ENCODE data around the gene SPSB1.

Gene SPSB1

DNA sequence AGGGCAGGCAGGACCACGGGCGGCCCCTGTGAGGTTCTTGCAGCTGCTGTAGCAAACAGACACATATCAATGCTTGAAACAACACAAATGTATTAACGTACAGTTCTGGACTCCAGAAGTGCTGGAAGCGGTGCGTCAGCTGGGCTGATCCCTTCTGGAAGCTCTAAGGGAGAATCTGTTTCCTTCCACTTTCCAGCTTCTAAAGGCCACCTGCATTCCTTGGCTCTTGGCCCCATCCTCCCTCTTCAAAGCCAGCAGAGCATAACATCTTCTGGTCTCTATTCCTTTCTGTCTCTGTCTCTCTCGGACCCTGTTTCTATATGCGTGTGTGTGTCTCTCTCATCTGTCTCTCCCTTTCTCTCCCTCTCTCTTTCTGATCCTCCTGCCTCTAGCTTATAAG, 102.3 kb downstream of the SPSB1 start:
- DNase-seq (ENCODE audit: low spot score), result no peak

DNA sequence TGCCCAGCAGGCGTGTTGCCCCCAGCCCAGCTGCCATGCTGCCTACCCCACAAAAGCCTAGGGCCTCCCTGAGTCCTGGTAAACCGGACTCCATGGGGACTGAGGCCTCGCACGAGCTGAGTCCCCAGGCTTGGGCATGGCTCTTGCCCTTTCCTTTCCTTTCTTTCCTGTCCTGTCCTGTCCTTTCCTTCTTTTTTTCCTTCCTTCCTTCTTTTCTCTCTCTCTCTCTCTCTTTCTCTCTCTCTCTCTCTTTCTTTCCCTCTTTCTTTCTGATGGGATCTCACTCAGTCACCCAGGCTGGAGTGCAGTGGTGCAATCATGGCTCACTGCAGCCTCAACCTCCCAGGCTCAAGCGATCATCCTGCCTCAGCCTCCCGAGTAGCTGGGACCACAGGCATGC, 104.4 kb downstream of the SPSB1 start:
- no peak for DNase-seq (ENCODE audit: low spot score)

DNA sequence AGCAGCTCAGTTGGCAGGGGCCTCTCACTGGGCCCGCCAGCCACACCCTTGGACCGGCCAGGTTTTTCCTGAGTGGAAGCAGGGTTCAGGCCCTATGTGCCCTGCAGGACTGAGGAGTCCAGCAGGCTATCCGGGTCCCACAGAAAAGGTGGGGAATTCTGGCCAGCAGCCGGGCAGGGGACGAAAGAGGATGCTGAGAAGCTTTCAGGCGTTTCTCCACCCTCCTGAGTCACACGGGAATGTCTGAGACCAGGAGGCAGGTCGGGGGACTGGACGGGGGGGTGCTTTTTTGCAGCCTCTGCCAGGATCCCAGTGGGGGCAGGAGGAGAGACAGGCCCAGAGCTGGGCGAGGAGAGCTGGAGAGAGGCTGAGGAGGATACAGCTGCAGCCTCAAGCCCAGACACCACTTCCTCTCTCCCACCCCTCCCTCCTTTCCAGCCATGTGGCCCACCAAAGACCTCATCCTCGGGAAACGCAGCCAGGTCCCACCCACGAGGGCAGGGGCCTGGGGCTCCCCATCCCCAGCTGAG, 105.4 kb downstream of the SPSB1 start:
- no peak for DNase-seq (ENCODE audit: low spot score)

DNA sequence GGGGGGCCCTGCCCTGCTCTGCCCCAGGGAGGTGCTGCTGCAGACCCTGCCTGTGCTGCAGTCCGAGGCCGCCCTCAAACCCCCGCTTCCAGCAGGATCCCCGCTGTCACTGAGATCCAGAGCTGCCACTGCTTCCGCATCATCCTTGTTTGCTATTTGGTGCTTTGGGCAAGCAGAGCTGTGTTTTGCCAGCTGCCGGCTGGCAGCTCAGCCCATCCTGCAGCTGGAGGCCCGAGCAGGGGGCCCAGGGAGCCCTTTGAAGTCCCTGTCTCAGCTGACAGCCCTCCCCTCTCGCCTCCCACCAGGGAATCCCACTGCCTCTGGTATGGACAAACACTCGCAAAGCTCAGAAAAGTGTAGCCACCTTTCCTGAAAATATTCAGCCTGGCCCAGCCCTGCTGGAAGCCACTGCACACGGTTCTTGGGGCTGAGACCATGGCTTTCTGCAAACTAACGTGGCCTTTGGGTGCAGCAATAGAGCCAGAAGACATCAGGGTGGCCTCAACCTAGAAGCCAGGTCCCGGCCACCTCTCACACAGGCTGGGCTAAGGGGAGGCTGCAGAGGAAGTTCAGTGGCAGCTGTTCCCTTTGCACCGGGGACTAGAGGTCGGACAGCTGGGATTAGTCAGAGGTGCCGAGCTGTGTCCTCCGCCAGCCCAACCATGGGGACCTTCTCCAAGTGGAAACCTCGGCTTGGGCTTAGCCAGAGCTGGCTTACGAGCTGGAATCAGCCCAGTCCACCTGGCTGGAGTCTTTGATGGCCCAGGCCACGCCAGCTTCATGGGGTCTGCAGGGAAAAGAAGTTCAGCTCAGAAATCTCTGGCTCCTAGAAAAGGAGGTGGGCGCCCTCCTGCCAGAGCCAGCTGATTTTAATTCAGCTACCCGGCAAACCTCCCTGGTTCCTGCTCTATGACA, 107.1 kb downstream of the SPSB1 start:
- DNase-seq (ENCODE audit: low spot score), result no peak

DNA sequence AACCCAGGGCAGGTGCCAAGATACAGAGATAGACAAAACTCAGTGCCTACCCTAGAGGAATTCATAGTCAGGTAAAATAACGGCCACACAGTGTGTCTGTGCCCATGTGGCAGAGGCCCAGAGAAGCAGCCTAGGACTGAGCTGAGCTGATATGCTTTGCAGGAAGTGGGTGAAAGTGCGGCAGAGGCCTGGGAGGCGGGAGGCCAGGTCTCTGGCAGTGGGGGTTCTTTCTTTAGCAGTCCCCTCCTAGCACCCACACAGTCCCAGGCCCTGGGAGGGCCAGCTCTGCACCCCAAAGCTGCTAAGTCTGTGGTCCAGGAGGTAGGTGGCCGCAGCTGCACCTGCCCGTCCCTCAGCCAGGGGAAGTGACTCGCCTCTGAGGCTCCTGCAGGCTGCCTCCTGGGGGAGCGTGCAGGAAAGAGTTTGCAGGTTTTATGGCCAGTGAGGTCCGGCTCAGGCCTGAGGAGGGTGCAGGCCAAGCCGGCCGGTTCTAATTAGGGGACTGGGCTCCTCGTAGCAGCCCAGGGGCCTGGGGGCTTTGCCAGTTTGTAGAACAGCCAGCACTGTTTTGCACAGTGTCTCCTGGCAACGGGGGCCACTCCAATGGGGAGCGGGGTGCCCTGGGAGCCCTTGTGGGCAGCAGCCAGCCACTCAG, 107.9 kb downstream of the SPSB1 start:
- no peak for DNase-seq (ENCODE audit: low spot score)

DNA sequence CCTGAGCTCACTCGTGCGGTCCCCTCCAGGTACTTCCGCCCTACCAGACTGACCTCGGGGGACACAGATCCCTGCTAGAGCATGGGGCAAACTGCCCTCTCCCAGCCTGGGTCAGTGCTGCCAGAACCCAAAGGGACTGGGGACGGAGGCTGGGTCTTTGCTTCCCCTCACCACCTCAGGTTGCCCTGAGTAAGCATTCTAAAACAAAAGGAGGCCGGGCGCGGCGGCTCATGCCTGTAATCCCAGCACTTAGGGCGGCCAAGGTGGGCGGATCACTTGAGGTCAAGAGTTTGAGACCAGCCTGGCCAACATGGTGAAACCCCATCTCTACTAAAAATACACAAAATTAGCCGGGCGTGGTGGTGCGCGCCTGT, 108.4 kb downstream of the SPSB1 start:
- DNase-seq (ENCODE audit: low spot score), result no peak

DNA sequence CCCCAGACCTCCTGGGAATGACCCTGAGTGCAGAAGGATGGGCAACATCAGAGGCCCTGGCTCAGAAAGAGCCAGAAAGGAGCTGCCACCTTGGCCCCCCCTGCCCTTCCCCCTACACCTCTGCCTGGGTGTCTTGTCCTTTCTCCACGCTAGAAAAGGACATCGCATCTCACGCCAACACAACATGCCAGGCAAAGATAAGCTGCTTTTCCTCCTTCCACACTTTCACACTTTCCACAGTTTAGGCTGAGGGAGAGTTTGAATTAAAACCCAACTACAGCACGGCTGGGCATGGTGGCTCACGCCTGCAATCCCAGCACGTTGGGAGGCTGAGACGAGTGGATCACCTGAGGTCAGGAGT, 109.5 kb downstream of the SPSB1 start:
- no peak for DNase-seq (ENCODE audit: low spot score)

DNA sequence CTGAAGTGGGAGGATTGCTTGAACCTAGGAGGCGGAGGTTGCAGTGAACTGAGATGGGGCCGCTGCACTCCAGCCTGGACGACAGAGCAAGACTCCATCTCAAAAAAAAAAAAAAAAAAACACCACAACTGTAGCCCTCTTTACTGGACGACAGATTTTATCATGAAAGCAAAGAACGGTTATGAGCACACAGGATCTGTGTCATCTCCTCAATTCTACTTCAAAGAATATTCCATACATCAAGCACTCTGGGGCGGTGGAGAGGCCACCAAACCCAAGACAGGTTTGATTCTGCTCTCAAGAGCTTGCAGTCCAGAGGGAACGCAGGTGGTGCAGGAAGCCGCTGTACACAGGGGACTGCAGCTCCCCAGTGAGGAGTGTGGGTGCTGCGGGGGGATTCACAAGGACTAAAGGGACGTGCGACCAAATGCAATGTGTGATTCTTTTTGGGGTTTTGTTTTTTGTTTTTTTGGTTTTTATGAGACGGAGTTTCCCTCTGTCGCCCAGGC, 110.1 kb downstream of the SPSB1 start:
- DNase-seq (ENCODE audit: low spot score), result no peak

DNA sequence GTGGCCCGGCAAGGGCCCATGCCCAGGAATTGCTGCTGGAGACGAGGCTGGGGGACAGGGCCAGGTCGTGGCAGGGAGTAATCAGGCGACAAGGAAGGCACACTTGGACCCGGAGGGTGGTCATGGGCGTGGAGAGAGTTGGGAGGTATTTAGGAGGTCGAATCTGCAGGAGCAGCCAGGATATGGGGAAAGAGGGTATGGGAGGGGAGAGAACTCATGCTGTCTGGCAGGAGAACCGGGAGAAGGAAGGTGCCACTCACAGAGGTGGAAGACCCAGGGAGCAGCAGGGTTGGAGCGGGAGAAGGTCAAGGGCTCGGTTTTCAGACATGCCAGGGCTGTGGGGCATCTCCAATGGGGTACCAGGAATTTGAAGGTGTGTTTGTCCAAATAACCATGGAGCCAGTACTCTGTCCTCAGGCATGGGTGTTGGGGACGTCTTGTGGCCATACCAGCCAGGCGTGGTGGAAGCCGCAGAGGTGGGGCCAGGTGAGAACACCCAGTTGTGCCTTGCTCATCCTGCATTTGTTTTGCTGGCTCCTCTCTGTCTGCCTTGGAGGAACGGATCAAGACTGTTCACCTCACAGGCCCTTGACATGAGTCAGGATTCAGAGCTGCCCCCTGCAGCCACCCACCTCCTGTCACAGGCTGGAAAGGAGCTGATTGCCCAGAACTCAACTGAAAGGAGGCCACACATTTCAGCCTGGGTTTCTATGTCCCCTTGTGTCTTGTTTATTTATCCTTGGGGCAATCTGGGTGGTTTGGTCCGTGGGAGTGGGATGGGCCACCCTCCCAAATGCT, 111.6 kb downstream of the SPSB1 start:
- no peak for DNase-seq (ENCODE audit: low spot score)

DNA sequence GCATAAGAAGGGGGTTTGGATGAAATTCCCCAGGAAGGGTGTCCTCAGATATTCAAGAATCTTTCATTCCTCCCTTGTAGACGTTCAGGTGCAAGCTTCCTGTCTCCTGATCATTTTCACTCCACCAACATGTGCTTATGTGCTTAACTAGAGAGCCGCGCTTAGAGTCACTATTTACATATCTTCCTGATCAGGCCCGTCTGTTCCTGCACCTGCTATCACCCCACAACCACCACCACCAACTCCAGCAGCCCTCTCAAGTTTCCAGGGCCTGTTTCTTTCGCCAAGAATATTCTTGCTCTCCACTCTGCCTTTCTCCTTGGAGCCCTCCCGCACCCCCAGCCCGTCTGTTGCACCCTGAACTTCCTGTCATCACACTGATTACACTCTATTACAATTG, 113.4 kb downstream of the SPSB1 start:
- no peak for DNase-seq (ENCODE audit: low spot score)

DNA sequence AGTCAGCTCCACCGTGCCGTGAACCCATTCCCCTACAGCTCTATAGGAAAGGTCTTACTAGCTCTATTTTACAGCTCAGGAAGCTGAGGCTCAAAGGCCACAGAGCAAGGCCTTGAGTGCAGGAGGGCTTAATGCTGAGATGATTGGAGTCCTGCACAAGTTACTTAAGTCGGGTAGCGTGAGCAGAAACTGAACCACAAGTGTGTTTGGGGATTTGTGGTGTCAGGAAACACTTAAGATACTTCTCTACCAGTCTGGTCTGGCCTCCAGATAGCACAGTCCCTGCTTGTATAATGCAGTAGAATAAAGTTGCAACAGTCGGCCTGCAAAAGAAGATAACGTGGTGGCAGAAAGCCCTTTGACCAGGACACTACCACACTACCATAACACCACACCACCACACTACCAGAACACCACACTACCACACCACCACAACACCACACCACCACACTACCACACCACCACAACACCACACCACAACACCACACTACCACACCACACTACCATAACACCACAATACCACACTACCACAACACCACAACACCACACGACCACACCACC, 118.1 kb downstream of the SPSB1 start:
- DNase-seq (ENCODE audit: low spot score), result no peak

DNA sequence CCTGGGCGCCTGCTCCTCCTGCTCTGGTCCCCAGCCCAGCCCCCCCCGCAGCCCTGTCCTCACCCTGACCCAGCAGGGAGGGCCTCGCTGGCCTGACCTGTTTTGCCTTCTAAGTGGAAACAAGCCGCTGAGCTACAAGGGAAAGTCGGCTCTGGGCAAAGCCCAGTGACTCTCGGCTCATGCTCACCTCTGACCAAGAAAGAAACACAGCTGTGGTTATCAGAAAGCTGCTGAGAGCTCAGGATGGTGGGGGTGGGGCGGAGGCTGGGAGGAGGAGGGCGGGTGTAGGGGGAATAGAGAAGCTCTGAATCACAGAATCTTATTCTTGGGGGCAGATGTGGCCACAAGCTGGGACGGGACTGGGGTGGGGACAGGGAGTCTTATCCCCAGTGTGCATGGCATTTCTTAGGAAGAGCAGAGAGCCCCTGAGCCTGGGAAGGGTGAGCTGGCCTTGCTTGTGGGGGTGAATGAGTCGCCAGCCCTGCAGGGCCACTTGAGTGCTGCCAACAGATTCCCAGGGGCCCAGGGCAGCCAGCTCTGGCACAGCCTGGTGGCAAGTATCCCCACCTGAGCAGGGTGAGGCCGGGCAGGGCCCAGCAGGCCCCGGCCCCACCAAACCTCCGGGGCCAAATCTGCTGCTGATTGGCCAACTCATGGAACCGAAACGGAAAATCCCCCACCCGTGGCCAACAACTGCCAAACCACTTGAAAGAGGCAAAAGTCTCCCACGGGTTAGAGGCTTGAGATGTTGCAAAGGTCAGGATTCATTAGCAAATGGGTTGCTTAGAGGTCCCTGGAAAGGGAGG, 120.6 kb downstream of the SPSB1 start:
- peak; percentile 36 for DNase-seq (ENCODE audit: low spot score)

DNA sequence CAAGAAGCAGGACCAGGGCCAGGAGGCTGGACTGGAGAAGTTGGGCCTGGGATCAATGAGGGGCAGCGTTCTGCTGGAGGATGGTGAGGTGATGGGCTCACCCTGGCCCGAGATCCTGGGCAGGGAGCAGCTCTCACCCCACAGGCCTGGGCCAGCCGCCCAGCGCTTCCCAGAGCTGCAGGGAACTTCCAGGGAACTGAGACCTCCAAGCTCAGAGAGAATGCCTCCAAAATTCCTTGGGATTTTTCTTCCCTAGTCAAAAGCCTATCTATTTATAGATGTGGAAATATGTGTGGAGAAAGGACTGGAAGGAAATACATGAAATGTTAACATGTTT, 121.2 kb downstream of the SPSB1 start:
- no peak for DNase-seq (ENCODE audit: low spot score)

DNA sequence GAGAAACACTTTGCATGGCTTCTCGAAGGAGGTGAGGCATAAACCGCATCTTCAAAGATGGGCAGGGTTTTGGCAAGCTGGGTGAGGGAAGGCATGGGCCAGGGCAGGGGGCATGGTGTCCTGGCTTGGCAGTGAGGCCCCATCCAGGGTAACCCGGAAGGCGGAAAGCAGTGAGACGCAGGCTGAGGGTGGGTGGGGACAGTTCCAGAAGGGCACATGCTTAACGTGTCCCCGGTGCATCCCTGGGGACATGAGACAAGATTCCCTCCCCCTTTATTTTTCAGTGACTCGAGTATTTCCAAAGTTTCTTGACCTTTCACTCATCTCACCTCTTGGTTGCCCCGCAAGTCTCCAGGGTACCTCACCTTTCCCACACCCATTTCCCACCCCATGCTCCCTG, 123.8 kb downstream of the SPSB1 start:
- DNase-seq (ENCODE audit: low spot score), result no peak

DNA sequence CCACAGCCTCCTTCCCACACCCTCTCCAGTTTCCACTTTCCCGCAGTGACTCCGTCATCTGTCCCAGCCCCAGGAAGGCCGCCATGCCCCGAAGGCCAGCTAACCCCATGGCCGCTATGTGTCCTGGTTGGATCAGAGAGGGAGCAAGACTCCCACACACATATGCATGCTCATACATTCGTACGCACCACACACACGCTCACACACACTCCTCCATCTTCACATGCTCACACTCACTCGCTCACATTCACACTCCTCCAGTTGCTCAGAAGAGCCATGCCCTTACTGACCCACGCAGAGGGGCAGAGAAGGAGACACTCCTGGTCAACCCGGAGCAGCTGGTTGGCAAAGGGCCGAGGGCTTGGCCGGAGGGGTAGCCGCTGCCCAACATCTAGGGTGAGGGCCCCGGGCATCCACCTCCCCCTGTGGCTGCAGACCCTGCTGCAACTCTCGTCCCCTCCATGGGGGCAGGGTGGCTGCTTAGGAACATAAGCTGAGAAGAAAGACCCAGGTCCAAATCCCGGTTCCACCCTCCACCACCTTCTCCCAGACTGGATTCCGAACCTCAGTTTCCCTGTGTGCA, 124.3 kb downstream of the SPSB1 start:
- no peak for DNase-seq (ENCODE audit: low spot score)

DNA sequence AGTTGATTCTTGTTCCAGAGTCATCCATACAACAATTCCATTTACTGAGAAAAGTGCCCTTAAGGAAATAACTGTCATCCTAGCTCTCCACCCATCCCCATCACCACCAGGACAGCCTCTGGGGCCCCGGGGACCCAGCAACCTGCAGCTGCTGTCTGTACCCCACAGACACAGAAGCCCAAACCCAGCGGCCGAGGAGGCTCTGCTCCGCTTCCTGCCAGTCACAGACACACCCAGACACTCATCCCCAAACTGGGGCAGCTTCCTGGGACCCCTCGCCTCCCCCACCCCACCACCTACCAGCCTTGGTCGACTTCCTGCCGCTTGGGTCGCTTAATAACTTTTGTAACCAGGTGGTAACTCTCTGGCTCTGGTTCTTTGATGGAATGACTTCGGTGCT, 125.0 kb downstream of the SPSB1 start:
- peak; percentile 24 for DNase-seq (ENCODE audit: low spot score)

DNA sequence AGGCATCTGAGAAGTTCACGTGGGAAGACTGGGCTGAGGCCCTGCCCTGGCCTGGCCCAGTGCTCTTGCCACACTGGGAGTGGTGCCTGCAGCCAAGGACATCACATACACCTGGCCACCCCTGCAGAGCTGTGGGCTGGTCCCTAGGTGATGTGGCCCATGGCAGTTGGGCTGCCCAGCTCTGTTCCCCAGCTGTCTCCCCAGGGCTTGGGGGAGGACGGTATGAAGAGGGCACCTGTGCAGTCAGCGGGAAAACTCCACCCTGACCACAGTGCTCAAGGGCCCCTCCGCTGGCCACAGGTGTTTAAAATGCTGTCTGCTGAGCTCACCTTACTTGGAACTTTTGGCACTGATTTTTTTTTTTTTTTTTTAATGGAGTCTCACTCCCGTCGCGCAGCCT, 126.2 kb downstream of the SPSB1 start:
- no peak for DNase-seq (ENCODE audit: low spot score)

All from CD4-positive, alpha-beta T cell treated with Interleukin-15 for 4 hours (primary cell).